Aorta (tissue), 5 donors: ENCODE data around the gene UQCRC1. TPM values are rescaled to one million over a fixed set of nuclear protein-coding genes. Genes with fewer than 3 reads are reported as not detected.

Source experiments
- ATAC-seq: fragments of 200-7000 bp; cut with Tn5 transposase; one replicate; pipeline ENCODE4 v1.9.1; 2022; ENCODE audit warnings: moderate library complexity; ENCODE audit not compliant: low FRiP score
- DNase-seq, 2 donors: peaks; one replicate each; pipeline ENCODE4 v3.0.0-alpha.2; 2020
- H3K27ac ChIP-seq, 2 donors: one replicate each; pipeline ENCODE4 v1.5.1; 2013; ENCODE audit warnings: low read length in 2 of 2, mild to moderate bottlenecking in 2 of 2, moderate library complexity in 2 of 2, control low read depth in 1 of 2, inconsistent platforms in 1 of 2, low read depth in 1 of 2
- H3K27me3 ChIP-seq, 2 donors: one replicate each; pipeline ENCODE4 v1.6.1; 2013; ENCODE audit warnings: control low read depth in 1 of 2, low read length in 1 of 2, mild to moderate bottlenecking in 1 of 2, moderate library complexity in 1 of 2; ENCODE audit not compliant: insufficient read depth in 2 of 2, control insufficient read depth in 1 of 2
- H3K36me3 ChIP-seq, 2 donors: one replicate each; pipeline ENCODE4 v1.6.1; 2013; ENCODE audit warnings: control low read depth in 1 of 2, low read length in 1 of 2, mild to moderate bottlenecking in 1 of 2; ENCODE audit not compliant: insufficient read depth in 2 of 2, control insufficient read depth in 1 of 2
- H3K4me1 ChIP-seq, 2 donors: one replicate each; pipeline ENCODE4 v1.6.1; 2013; ENCODE audit warnings: low read length in 2 of 2, control low read depth in 1 of 2, mild to moderate bottlenecking in 1 of 2, moderate library complexity in 1 of 2; ENCODE audit not compliant: insufficient read depth in 2 of 2, control insufficient read depth in 1 of 2
- H3K4me3 ChIP-seq, 2 donors: one replicate each; pipeline ENCODE4 v1.5.1; 2013; ENCODE audit warnings: low read length in 2 of 2, control low read depth in 1 of 2, mild to moderate bottlenecking in 1 of 2
- H3K9me3 ChIP-seq: one replicate; pipeline ENCODE4 v1.6.1; 2013; ENCODE audit warnings: mild to moderate bottlenecking, low read length; ENCODE audit not compliant: control insufficient read depth
- WGBS, 2 donors: extraction: QIAGEN DNeasy Blood & Tissue Kit; methylation state at CpG; one replicate each; pipeline ENCODE4 v1.1.7; 2013; 5-methylcytosine and 5-hydroxymethylcytosine counted together
- intact Hi-C, 2 donors: fragments of 100-400 bp; cut with DNase I; formaldehyde crosslinking; loops; one replicate each; pipeline versions ENCODE4 v1.14.2 to v1.15.0; 2022
- polyA plus RNA-seq, 2 donors: library from polyadenylated mRNA; stranded (reverse); fragments of 200-250 nt; gene quantifications; one replicate each; pipeline ENCODE4 v1.2.3, GENCODE V29; 2013
- total RNA-seq, 2 donors: library from RNA; stranded (reverse); fragmentation: NEBNext Ultra II Directional; extraction: Animal tissue kit (Norgen Biotek cat#: 25700); gene quantifications; one replicate each; pipeline ENCODE4 v1.2.1, GENCODE V29; 2021
- donor health status: healthy with polysubstance abuse.
- donor health status: Bipolar disorder and iron deficiency.
- donor health status: DM: no; HTN: no; CAD: no.
- donor health status: DM: no; HTN: no; CAD: no.
- donor health status: DM: yes; HTN: yes; CAD: no.

UQCRC1 gene
- total and polyA plus RNA-seq, 4 donors, result 95.6 to 203 (median 146) TPM

- Histone ChIP-seq H3K4me3 (no peak overlapping the region), H3K9me3 (no peaks in the 10 kb centered on the region), H3K4me1 (peaks cover 0 to 5% of the 10 kb centered on the region in 2 donors), H3K27me3 (no peaks in the 10 kb centered on the region), H3K36me3 (no peaks in the 10 kb centered on the region), H3K27ac (peak overlapping the region in 1 of 2 donors; percentile 28)
- 97 to 98% methylated on average over 4 of the region's 4 CpGs for WGBS, 2 donors
- DNase-seq, result no peak
- no peak for ATAC-seq
- intact Hi-C loops, result no loop called here
Measured at GRCh38 chr3:48617559-48617958, 8.1 kb upstream of the UQCRC1 start.

GRCh38 chr3:48614044-48614443 is 4.6 kb upstream of the UQCRC1 start:
- intact Hi-C loops, result no loop called here
- no peak for ATAC-seq
- 79 to 83% methylated on average over 3 of the region's 3 CpGs for WGBS, 2 donors
- H3K4me1 ChIP-seq, result no peaks in the 10 kb centered on the region
- H3K9me3 ChIP-seq, result no peaks in the 10 kb centered on the region
- no peak for DNase-seq
- no peaks in the 10 kb centered on the region for H3K36me3 ChIP-seq
- no peak overlapping the region for H3K4me3 ChIP-seq
- no peaks in the 10 kb centered on the region for H3K27me3 ChIP-seq
- no peak overlapping the region for H3K27ac ChIP-seq

- intact Hi-C loops, result no loop called here
Measured at GRCh38 chr3:48612309-48612708, 2.9 kb upstream of the UQCRC1 start.

GRCh38 chr3:48607519-48607918 is 1.9 kb downstream of the UQCRC1 start:
- no peak overlapping the region for H3K4me3 ChIP-seq
- no peak for DNase-seq
- no peak overlapping the region for H3K27ac ChIP-seq
- intact Hi-C loops, result no loop called here
- H3K27me3 ChIP-seq, result no peaks in the 10 kb centered on the region
- no peak for ATAC-seq
- WGBS, 2 donors, result 92 to 95% methylated on average over 5 of the region's 5 CpGs
- peaks cover 0 to 3% of the 10 kb centered on the region in 2 donors for H3K4me1 ChIP-seq
- H3K9me3 ChIP-seq, result no peaks in the 10 kb centered on the region
- H3K36me3 ChIP-seq, result peaks cover 4 to 20% of the 10 kb centered on the region in 2 donors

More at GRCh38 chr3:48612309-48612708, 2.9 kb upstream of the UQCRC1 start:
- no peaks in the 10 kb centered on the region for H3K27me3 ChIP-seq
- no peak overlapping the region for H3K27ac ChIP-seq
- ATAC-seq (no peak), DNase-seq (no peak)
- peaks cover 0 to 3% of the 10 kb centered on the region in 2 donors for H3K4me1 ChIP-seq
- WGBS, 2 donors, result 45 to 51% methylated on average over 1 of the region's 1 CpG
- H3K4me3 ChIP-seq, result no peak overlapping the region
- no peaks in the 10 kb centered on the region for H3K36me3 ChIP-seq
- no peaks in the 10 kb centered on the region for H3K9me3 ChIP-seq

- H3K4me3 ChIP-seq, result no peak overlapping the region
- 45 to 46% methylated on average over 2 of the region's 2 CpGs for WGBS, 2 donors
- ATAC-seq (no peak), DNase-seq (no peak)
- H3K36me3 ChIP-seq, result peaks cover 4 to 30% of the 10 kb centered on the region in 2 donors
- intact Hi-C loops, result no loop called here
- no peaks in the 10 kb centered on the region for H3K4me1 ChIP-seq
- no peaks in the 10 kb centered on the region for H3K27me3 ChIP-seq
- peak overlapping the region in 1 of 2 donors; percentile 4 for H3K27ac ChIP-seq
- H3K9me3 ChIP-seq, result no peaks in the 10 kb centered on the region
Measured at GRCh38 chr3:48601622-48601994, 7.8 kb downstream of the UQCRC1 start.

- no peaks in the 10 kb centered on the region for H3K27me3 ChIP-seq
- no peak for DNase-seq
- no peaks in the 10 kb centered on the region for H3K4me1 ChIP-seq
- peak overlapping the region in 1 of 2 donors; percentile 4 for H3K27ac ChIP-seq
- H3K9me3 ChIP-seq, result no peaks in the 10 kb centered on the region
- ATAC-seq, result no peak
- 91 to 94% methylated on average over 19 of the region's 19 CpGs for WGBS, 2 donors
- intact Hi-C loops, result no loop called here
- peaks cover 4 to 30% of the 10 kb centered on the region in 2 donors for H3K36me3 ChIP-seq
- no peak overlapping the region for H3K4me3 ChIP-seq
Measured at GRCh38 chr3:48600711-48601621, 8.5 kb downstream of the UQCRC1 start.

GRCh38 chr3:48599509-48600285 is 9.7 kb downstream of the UQCRC1 start:
- H3K36me3 ChIP-seq, result peaks cover 0 to 23% of the 10 kb centered on the region in 2 donors
- 76 to 80% methylated on average over 12 of the region's 12 CpGs for WGBS, 2 donors
- no peaks in the 10 kb centered on the region for H3K4me1 ChIP-seq
- DNase-seq, result no peak
- ATAC-seq, result no peak
- no peaks in the 10 kb centered on the region for H3K9me3 ChIP-seq
- H3K27ac ChIP-seq, result peak overlapping the region; percentile 70 to 80
- no peaks in the 10 kb centered on the region for H3K27me3 ChIP-seq
- intact Hi-C loops, result loop anchor here (5.0 kb wide), 2 partner anchors 38 to 42 kb away; partner anchors contain the start of genes PFKFB4 (in 1 of the 2) and SLC26A6 (in 1 of the 2)
- H3K4me3 ChIP-seq, result no peak overlapping the region

- 19% methylated on average over 11 of the region's 11 CpGs for WGBS, 2 donors
- H3K4me3 ChIP-seq, result no peak overlapping the region
- H3K36me3 ChIP-seq, result peaks cover 0 to 18% of the 10 kb centered on the region in 2 donors
- no peaks in the 10 kb centered on the region for H3K4me1 ChIP-seq
- no peak for ATAC-seq
- DNase-seq, result no peak
- intact Hi-C loops, result loop anchor here (5.0 kb wide), 2 partner anchors 38 to 42 kb away; partner anchors contain the start of genes PFKFB4 (in 1 of the 2) and SLC26A6 (in 1 of the 2)
- no peaks in the 10 kb centered on the region for H3K27me3 ChIP-seq
- no peaks in the 10 kb centered on the region for H3K9me3 ChIP-seq
- peak overlapping the region; percentile 70 to 80 for H3K27ac ChIP-seq
Measured at GRCh38 chr3:48599077-48599501, 10.4 kb downstream of the UQCRC1 start.
